Measurements from ENCODE around the gene NRG2. TPM values are rescaled to one million over a fixed set of nuclear protein-coding genes. Genes with fewer than 3 reads are reported as not detected.

Gene NRG2
- total and polyA plus RNA-seq, 2 experiments from 2014 or later: 0.37 to 1.3 TPM

- TF ChIP-seq, protein P1, sequence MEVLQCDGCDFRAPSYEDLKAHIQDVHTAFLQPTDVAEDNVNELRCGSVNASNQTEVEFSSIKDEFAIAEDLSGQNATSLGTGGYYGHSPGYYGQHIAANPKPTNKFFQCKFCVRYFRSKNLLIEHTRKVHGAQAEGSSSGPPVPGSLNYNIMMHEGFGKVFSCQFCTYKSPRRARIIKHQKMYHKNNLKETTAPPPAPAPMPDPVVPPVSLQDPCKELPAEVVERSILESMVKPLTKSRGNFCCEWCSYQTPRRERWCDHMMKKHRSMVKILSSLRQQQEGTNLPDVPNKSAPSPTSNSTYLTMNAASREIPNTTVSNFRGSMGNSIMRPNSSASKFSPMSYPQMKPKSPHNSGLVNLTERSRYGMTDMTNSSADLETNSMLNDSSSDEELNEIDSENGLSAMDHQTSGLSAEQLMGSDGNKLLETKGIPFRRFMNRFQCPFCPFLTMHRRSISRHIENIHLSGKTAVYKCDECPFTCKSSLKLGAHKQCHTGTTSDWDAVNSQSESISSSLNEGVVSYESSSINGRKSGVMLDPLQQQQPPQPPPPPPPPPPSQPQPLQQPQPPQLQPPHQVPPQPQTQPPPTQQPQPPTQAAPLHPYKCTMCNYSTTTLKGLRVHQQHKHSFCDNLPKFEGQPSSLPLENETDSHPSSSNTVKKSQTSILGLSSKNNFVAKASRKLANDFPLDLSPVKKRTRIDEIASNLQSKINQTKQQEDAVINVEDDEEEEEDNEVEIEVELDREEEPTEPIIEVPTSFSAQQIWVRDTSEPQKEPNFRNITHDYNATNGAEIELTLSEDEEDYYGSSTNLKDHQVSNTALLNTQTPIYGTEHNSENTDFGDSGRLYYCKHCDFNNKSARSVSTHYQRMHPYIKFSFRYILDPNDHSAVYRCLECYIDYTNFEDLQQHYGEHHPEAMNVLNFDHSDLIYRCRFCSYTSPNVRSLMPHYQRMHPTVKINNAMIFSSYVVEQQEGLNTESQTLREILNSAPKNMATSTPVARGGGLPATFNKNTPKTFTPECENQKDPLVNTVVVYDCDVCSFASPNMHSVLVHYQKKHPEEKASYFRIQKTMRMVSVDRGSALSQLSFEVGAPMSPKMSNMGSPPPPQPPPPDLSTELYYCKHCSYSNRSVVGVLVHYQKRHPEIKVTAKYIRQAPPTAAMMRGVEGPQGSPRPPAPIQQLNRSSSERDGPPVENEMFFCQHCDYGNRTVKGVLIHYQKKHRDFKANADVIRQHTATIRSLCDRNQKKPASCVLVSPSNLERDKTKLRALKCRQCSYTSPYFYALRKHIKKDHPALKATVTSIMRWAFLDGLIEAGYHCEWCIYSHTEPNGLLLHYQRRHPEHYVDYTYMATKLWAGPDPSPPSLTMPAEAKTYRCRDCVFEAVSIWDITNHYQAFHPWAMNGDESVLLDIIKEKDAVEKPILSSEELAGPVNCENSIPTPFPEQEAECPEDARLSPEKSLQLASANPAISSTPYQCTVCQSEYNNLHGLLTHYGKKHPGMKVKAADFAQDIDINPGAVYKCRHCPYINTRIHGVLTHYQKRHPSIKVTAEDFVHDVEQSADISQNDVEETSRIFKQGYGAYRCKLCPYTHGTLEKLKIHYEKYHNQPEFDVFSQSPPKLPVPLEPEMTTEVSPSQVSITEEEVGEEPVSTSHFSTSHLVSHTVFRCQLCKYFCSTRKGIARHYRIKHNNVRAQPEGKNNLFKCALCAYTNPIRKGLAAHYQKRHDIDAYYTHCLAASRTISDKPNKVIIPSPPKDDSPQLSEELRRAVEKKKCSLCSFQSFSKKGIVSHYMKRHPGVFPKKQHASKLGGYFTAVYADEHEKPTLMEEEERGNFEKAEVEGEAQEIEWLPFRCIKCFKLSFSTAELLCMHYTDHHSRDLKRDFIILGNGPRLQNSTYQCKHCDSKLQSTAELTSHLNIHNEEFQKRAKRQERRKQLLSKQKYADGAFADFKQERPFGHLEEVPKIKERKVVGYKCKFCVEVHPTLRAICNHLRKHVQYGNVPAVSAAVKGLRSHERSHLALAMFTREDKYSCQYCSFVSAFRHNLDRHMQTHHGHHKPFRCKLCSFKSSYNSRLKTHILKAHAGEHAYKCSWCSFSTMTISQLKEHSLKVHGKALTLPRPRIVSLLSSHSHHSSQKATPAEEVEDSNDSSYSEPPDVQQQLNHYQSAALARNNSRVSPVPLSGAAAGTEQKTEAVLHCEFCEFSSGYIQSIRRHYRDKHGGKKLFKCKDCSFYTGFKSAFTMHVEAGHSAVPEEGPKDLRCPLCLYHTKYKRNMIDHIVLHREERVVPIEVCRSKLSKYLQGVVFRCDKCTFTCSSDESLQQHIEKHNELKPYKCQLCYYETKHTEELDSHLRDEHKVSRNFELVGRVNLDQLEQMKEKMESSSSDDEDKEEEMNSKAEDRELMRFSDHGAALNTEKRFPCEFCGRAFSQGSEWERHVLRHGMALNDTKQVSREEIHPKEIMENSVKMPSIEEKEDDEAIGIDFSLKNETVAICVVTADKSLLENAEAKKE (CRISPR knock-in tag; IDR thresholded peaks at IDR 0.05): no peak
- no peak for TF ChIP-seq EZH2 (IDR thresholded peaks at IDR 0.05; ENCODE audit: low read depth, unreplicated experiment)
- TF ChIP-seq ZNF331 (CRISPR knock-in tag; IDR thresholded peaks at IDR 0.05; ENCODE audit: low read depth): no peak
- TF ChIP-seq EZH2phosphoT487 (IDR thresholded peaks at IDR 0.05; ENCODE audit: unreplicated experiment): no peak
- no peak for TF ChIP-seq POLR2AphosphoS5 (IDR thresholded peaks at IDR 0.05; ENCODE audit: low read depth)
- TF ChIP-seq CREB1 (CRISPR knock-in tag; IDR thresholded peaks at IDR 0.05; ENCODE audit: low read depth): no peak
- TF ChIP-seq REST (IDR thresholded peaks at IDR 0.05; ENCODE audit: unreplicated experiment): no peak
Observed at GRCh38 chr5:139855451-139855850, 187.6 kb downstream of the NRG2 start (continued).

Measured in GM23338 (cell line).